Measurements from ENCODE around the gene SLC26A3. TPM values are rescaled to one million over a fixed set of nuclear protein-coding genes. Genes with fewer than 3 reads are reported as not detected.
"Not testable (repeated sequence)": the region's sequence is repeated elsewhere in the genome, so short reads cannot be mapped to it uniquely, and the experiment has no call there.

The SLC26A3 gene
- total RNA-seq, result not detected in 2 replicates

- no peak for TF ChIP-seq CTCF (IDR thresholded peaks at IDR 0.05; ENCODE audit: insufficient read depth, low read length, severe bottlenecking)
- H3K27me3 ChIP-seq (ENCODE audit: control insufficient read depth, insufficient read depth, low read length), result no peaks in the 10 kb centered on the region
- FAIRE-seq (no peak), DNase-seq (ENCODE audit: low read depth) (no peak)
- H3K36me3 ChIP-seq (ENCODE audit: control insufficient read depth, insufficient read depth, low read length), result no peaks in the 10 kb centered on the region
- no peak within 1 kb of the TSS for H3K4me3 ChIP-seq (ENCODE audit: low read depth, low read length)
These were observed at the start of gene SLC26A3 for GRCh38 chr7:107803009-107803610. Gene SLC26A3 (minus strand): TSS chr7:107803223. CDS start chr7:107794509, 8,714 bp downstream.

- Histone ChIP-seq H3K27me3 (ENCODE audit: control insufficient read depth, insufficient read depth, low read length) (peaks cover 4% of the 10 kb centered on the region), H3K4me3 (ENCODE audit: low read depth, low read length) (no peak overlapping the region), H3K36me3 (ENCODE audit: control insufficient read depth, insufficient read depth, low read length) (no peaks in the 10 kb centered on the region)
- TF ChIP-seq CTCF (IDR thresholded peaks at IDR 0.05; ENCODE audit: insufficient read depth, low read length, severe bottlenecking), result no peak
- DNase-seq (ENCODE audit: low read depth), result no peak
- no peak for FAIRE-seq
These were observed 47.6 kb upstream of the SLC26A3 start for GRCh38 chr7:107850643-107851042.

- H3K36me3 ChIP-seq (ENCODE audit: control insufficient read depth, insufficient read depth, low read length), result no peaks in the 10 kb centered on the region
- no peak for TF ChIP-seq CTCF (IDR thresholded peaks at IDR 0.05; ENCODE audit: insufficient read depth, low read length, severe bottlenecking)
- peaks cover 4% of the 10 kb centered on the region for H3K27me3 ChIP-seq (ENCODE audit: control insufficient read depth, insufficient read depth, low read length)
- DNase-seq (ENCODE audit: low read depth), result no peak
- no peak for FAIRE-seq
- no peak overlapping the region for H3K4me3 ChIP-seq (ENCODE audit: low read depth, low read length)
These were observed 47.2 kb upstream of the SLC26A3 start for GRCh38 chr7:107850216-107850615.

GRCh38 chr7:107848211-107848610 is 45.2 kb upstream of the SLC26A3 start:
- DNase-seq (ENCODE audit: low read depth); H3K36me3 ChIP-seq (ENCODE audit: control insufficient read depth, insufficient read depth, low read length); H3K27me3 ChIP-seq (ENCODE audit: control insufficient read depth, insufficient read depth, low read length); H3K4me3 ChIP-seq (ENCODE audit: low read depth, low read length); FAIRE-seq: not testable (repeated sequence)

- not testable (repeated sequence) for H3K36me3 ChIP-seq (ENCODE audit: control insufficient read depth, insufficient read depth, low read length); FAIRE-seq; DNase-seq (ENCODE audit: low read depth)
These were observed 44.8 kb upstream of the SLC26A3 start for GRCh38 chr7:107847836-107848175.

GRCh38 chr7:107847168-107847835 is 44.3 kb upstream of the SLC26A3 start:
- no peak for FAIRE-seq
- DNase-seq (ENCODE audit: low read depth), result no peak
- peaks cover 2% of the 10 kb centered on the region for H3K27me3 ChIP-seq (ENCODE audit: control insufficient read depth, insufficient read depth, low read length)
- no peak for TF ChIP-seq CTCF (IDR thresholded peaks at IDR 0.05; ENCODE audit: insufficient read depth, low read length, severe bottlenecking)
- no peak overlapping the region for H3K4me3 ChIP-seq (ENCODE audit: low read depth, low read length)
- H3K36me3 ChIP-seq (ENCODE audit: control insufficient read depth, insufficient read depth, low read length), result no peaks in the 10 kb centered on the region

More at GRCh38 chr7:107847836-107848175, 44.8 kb upstream of the SLC26A3 start:
- H3K4me3 ChIP-seq (ENCODE audit: low read depth, low read length); H3K27me3 ChIP-seq (ENCODE audit: control insufficient read depth, insufficient read depth, low read length): not testable (repeated sequence)

GRCh38 chr7:107846324-107846723 is 43.3 kb upstream of the SLC26A3 start:
- no peak for FAIRE-seq
- DNase-seq (ENCODE audit: low read depth), result no peak
- H3K36me3 ChIP-seq (ENCODE audit: control insufficient read depth, insufficient read depth, low read length), result no peaks in the 10 kb centered on the region
- H3K27me3 ChIP-seq (ENCODE audit: control insufficient read depth, insufficient read depth, low read length), result peaks cover 2% of the 10 kb centered on the region
- H3K4me3 ChIP-seq (ENCODE audit: low read depth, low read length), result no peak overlapping the region
- no peak for TF ChIP-seq CTCF (IDR thresholded peaks at IDR 0.05; ENCODE audit: insufficient read depth, low read length, severe bottlenecking)

Data from bronchial epithelial cell (primary cell).